Measurements from ENCODE around the gene ACTL8.

The ACTL8 gene

GRCh38 chr1:17820198-17820597 is 65.1 kb downstream of the ACTL8 start:
- TF ChIP-seq YY1 (IDR thresholded peaks at IDR 0.05; ENCODE audit: low read depth) = no peak
- no peak for TF ChIP-seq TEAD4 (IDR thresholded peaks at IDR 0.05)
- no peak for TF ChIP-seq REST (IDR thresholded peaks at IDR 0.05; ENCODE audit: low read depth)
- TF ChIP-seq FOXM1 (IDR thresholded peaks at IDR 0.05; ENCODE audit: borderline replicate concordance, low read depth) = no peak
- no peak for TF ChIP-seq ZBTB7A (IDR thresholded peaks at IDR 0.05; ENCODE audit: low read depth)
- no peak for TF ChIP-seq EP300 (IDR thresholded peaks at IDR 0.05; ENCODE audit: borderline replicate concordance)
- no peak for TF ChIP-seq TCF12 (IDR thresholded peaks at IDR 0.05; ENCODE audit: low read depth)
- no peak for TF ChIP-seq NFIC (IDR thresholded peaks at IDR 0.05)
- TF ChIP-seq USF1 (IDR thresholded peaks at IDR 0.05) = no peak

- TF ChIP-seq RAD21 (IDR thresholded peaks at IDR 0.05; ENCODE audit: low read depth) (no peak), NFIC (IDR thresholded peaks at IDR 0.05) (no peak), FOXM1 (IDR thresholded peaks at IDR 0.05; ENCODE audit: borderline replicate concordance, low read depth) (no peak)
Observed at GRCh38 chr1:17822741-17823426, 67.8 kb downstream of the ACTL8 start.

- TF ChIP-seq MAX (IDR thresholded peaks at IDR 0.05) (no peak), EP300 (IDR thresholded peaks at IDR 0.05; ENCODE audit: borderline replicate concordance) (no peak), RAD21 (IDR thresholded peaks at IDR 0.05; ENCODE audit: low read depth) (no peak), TAF1 (IDR thresholded peaks at IDR 0.05; ENCODE audit: low read depth) (no peak), CEBPB (IDR thresholded peaks at IDR 0.05) (no peak), TCF12 (IDR thresholded peaks at IDR 0.05; ENCODE audit: low read depth) (no peak), FOXM1 (IDR thresholded peaks at IDR 0.05; ENCODE audit: borderline replicate concordance, low read depth) (no peak), TEAD4 (IDR thresholded peaks at IDR 0.05) (no peak), NFIC (IDR thresholded peaks at IDR 0.05) (no peak), EGR1 (IDR thresholded peaks at IDR 0.05) (no peak), CREB1 (IDR thresholded peaks at IDR 0.05; ENCODE audit: low read depth) (no peak), REST (IDR thresholded peaks at IDR 0.05; ENCODE audit: low read depth) (no peak), ZBTB7A (IDR thresholded peaks at IDR 0.05; ENCODE audit: low read depth) (no peak)
Observed at GRCh38 chr1:17825273-17826164, 70.4 kb downstream of the ACTL8 start.

GRCh38 chr1:17826165-17826488 is 71.0 kb downstream of the ACTL8 start:
- TF ChIP-seq USF1 (IDR thresholded peaks at IDR 0.05) = peak; percentile 52
- no peak for TF ChIP-seq CREB1 (IDR thresholded peaks at IDR 0.05; ENCODE audit: low read depth)
- TF ChIP-seq EGR1 (IDR thresholded peaks at IDR 0.05) = no peak
- TF ChIP-seq ZBTB7A (IDR thresholded peaks at IDR 0.05; ENCODE audit: low read depth) = no peak
- no peak for TF ChIP-seq TEAD4 (IDR thresholded peaks at IDR 0.05)
- TF ChIP-seq RAD21 (IDR thresholded peaks at IDR 0.05; ENCODE audit: low read depth) = peak; percentile 51
- no peak for TF ChIP-seq CEBPB (IDR thresholded peaks at IDR 0.05)
- TF ChIP-seq MAX (IDR thresholded peaks at IDR 0.05) = no peak
- TF ChIP-seq NFIC (IDR thresholded peaks at IDR 0.05) = no peak

GRCh38 chr1:17828991-17829390 is 73.9 kb downstream of the ACTL8 start:
- TF ChIP-seq EGR1 (IDR thresholded peaks at IDR 0.05) (no peak), REST (IDR thresholded peaks at IDR 0.05; ENCODE audit: low read depth) (no peak), USF1 (IDR thresholded peaks at IDR 0.05) (no peak), NFIC (IDR thresholded peaks at IDR 0.05) (no peak), EP300 (IDR thresholded peaks at IDR 0.05; ENCODE audit: borderline replicate concordance) (no peak), MAX (IDR thresholded peaks at IDR 0.05) (no peak), ZBTB7A (IDR thresholded peaks at IDR 0.05; ENCODE audit: low read depth) (no peak), CEBPB (IDR thresholded peaks at IDR 0.05) (no peak), TEAD4 (IDR thresholded peaks at IDR 0.05) (no peak), TAF1 (IDR thresholded peaks at IDR 0.05; ENCODE audit: low read depth) (no peak), CREB1 (IDR thresholded peaks at IDR 0.05; ENCODE audit: low read depth) (no peak), YY1 (IDR thresholded peaks at IDR 0.05; ENCODE audit: low read depth) (no peak), TCF12 (IDR thresholded peaks at IDR 0.05; ENCODE audit: low read depth) (no peak), FOXM1 (IDR thresholded peaks at IDR 0.05; ENCODE audit: borderline replicate concordance, low read depth) (no peak)

Data from Ishikawa (cell line).